Measurements from ENCODE around the gene RIN1. TPM values are rescaled to one million over a fixed set of nuclear protein-coding genes. Genes with fewer than 3 reads are reported as not detected.
"Not testable (repeated sequence)": the region's sequence is repeated elsewhere in the genome, so short reads cannot be mapped to it uniquely, and the experiment has no call there.

Gene RIN1
- total RNA-seq, 1 donor from 2014 or later = 1.6 TPM

DNA sequence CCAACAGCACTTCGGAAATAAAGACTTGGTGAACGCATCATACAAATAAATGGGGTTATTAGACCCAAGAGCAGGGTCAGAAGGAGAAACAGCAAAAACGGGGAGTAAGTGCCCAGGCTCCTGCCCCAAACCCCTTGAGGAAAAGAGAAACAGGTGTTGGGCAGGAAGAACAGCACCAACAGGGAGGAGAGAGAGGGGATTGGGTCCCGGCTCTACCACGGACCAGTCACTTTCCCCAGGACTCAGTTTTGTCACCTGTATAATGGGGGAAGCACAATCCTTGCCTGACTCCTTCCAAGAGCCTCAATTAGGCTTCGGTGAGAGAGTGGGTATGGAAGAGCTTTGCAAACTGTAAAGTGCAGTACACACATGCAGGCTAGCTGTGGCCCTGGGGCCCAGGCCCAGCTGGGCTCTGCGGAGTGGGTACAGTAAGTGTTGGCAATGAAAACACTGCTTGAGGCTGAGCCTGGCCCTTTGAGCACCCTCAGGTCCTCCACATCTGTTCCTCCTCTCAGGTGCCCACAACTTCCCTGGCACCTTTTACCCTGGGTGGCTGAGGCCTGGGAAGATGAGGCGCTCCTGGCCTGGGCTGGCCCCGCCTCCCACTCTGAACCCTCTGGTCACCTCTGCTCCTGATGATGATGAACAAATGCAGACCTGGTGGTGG, 26.4 kb upstream of the RIN1 start:
- no peak for DNase-seq (ENCODE audit: missing footprints)
- intact Hi-C loops (cut with DNase I) = no loop called here
- no peak for ATAC-seq

DNA sequence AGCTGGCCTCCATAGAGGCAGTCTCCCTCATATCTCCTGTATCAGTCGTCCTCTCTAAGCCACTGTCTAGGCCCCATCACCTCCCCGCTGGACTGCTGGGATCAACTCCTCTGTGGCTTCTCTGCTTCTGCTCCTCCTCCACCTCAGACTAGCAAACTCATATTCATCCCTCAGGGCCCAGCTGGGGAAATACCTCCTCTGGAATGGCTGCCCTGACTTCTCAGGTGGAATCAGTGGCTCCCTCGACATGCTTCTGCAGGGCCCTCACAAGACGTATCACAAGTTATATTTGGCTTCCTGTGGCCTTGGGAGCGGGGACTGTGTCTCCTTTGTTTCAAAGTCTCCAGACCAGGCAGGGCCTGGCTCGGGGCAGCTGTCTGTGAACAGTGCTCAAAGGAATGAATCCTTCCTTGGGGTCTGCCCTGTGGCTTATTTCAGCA, 25.3 kb upstream of the RIN1 start:
- intact Hi-C loops (cut with DNase I) = no loop called here
- DNase-seq (ENCODE audit: missing footprints) = no peak
- no peak for ATAC-seq

DNA sequence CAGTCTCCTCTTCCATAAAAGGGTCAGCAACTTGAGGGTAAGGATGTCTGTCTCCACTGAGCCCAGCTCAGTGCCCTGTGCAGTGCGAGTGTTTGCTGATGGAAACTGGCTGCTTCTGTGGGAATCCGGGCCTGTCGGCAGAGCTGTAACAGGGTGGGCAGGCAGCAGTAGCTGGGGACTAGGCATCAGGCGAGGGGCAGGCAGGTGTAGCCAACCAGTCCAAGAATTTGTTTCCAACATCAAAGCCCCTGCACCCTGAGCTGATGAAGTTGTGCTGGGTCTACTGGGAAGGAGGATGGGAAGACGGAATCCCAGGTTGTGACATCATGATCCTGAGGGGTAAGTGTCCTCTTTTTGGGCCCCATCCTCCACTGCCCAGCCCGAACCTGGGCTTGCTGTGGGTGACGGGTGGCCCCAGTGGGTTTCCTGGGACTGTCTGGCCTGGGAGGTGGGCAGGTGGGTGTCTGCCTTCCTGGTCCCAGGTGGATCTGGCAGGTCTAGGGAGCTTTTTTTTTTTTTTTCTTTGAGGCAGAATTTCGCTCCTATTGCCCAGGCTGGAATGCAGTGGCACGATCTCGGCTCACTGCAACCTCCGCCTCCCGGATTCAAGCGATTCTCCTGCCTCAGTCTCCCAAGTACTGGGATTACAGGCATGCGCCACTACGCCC, 24.3 kb upstream of the RIN1 start:
- intact Hi-C loops (cut with DNase I) = no loop called here
- DNase-seq (ENCODE audit: missing footprints) (no peak), ATAC-seq (no peak)

DNA sequence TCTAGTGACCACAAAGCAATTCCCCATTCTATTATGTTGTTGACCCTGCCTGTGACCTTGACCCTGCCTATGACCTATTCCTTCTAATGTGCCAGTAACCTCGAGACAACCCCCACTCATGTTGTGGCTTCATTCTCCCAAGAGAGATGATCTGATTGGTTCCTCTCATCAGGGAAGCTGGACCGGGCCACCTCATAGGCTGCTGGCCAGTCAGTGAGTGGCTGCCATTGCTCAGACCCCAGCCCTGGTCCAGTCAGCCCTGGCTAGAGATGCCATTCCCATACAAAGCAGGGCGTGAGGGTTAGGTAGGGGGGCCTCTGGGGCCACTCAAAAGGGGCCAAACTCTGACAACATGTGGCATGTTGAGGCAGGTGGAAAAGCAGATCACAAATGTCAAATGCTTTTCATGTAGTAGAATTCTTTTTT, 23.4 kb upstream of the RIN1 start:
- DNase-seq (ENCODE audit: missing footprints) (no peak), ATAC-seq (no peak)
- intact Hi-C loops (cut with DNase I) = no loop called here

DNA sequence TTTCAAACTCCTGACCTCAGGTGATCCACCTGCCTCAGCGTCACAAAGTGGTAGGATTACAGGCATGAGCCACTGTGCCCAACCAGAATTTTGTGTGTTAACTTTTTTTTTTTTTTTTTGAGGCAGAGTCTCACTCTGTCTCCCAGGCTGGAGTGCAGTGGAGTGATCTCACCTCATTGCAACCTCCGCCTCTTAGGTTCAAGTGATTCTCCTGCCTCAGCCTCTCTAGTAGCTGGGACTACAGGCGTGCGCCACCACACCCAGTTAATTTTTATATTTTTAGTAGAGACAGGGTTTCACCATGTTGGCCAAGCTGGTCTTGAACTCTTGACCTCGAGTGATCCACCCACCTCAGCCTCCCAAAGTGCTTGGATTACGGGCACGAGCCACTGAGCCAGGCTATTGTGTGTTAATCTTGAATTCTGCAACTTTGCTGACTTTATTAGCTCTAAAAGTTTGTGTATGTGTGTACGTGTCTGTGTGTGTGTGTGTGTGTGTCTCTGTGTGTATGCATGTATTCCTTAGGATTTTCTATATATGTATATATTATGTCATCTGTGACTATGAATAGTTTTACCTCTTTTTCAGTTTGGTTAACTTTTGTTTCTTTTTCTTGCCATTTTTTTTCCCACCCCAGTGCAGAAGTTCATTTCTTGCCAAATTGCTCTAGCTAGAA, 14.5 kb upstream of the RIN1 start:
- ATAC-seq; intact Hi-C loops (cut with DNase I): not testable (repeated sequence)
- DNase-seq (ENCODE audit: missing footprints) = peak; percentile 22

DNA sequence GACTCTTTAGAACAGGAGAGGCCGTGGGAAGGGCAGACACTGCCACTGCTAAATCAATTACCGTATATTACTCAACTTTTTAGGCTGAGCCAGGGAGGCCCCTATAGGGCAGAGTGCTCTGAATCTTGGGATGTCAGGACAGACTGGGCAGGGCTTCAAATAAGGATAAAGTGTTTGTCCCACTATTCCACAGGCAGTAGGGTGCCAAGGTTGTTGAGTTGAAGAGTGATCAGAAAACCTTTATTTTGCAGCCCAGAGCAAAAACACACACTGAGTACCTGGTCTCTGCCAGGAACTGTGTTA, 12.8 kb upstream of the RIN1 start:
- DNase-seq (ENCODE audit: missing footprints) (no peak), ATAC-seq (no peak)
- intact Hi-C loops (cut with DNase I) = loop anchor here (2.0 to 5.0 kb wide), 3 partner anchors 22 to 38 kb away; partner anchors contain the start of gene SLC29A2

DNA sequence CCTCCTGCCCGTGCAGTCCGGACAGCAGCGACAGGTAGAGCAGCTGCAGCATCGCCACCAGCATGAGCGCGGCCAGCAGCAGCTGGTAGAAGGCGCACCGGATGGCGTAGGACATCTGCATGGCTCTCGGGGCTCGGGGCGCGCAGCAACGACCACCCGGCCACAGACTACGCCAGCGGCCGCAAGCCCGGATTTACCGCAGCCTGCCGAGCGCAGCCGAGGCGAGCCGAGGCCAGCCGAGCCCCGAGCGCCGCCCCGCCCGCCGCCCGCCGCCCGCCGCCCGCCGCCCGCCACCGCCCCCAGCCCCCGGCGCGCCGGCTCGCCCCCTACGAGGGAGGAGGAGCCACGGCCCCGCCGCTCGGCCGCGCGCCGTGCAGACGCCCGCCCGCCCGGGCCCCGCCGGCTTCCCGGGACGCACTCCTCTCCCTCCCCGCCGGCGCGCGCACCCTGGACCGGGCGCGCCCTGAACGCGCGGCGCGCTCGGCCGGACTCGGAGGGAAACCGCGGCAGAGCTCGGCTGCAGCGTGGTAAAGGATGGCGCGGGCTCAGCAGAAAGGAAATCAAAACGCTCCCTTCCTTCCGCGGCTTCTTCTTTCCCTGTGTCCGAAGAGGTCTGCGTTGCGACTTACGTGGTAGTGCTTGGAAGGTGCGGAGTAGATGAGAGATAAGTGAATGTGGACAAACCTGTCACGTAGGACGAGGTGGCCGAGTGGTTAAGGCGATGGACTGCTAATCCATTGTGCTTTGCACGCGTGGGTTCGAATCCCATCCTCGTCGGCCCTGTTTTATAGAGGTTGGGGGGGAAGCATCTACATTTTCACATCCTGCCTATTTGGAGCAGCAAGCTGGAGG, 11.4 kb upstream of the RIN1 start, which contains the start of gene B4GAT1:
Gene B4GAT1 (minus strand): TSS at position 205 of the 852 bp plus-strand sequence. CDS start 84 bp downstream, at position 121.
- intact Hi-C loops (cut with DNase I) = loop anchor here (2.0 to 5.0 kb wide), 3 partner anchors 23 to 40 kb away; partner anchors contain the start of gene SLC29A2
- ATAC-seq (peak; percentile 81), DNase-seq (ENCODE audit: missing footprints) (peak; percentile 88)

DNA sequence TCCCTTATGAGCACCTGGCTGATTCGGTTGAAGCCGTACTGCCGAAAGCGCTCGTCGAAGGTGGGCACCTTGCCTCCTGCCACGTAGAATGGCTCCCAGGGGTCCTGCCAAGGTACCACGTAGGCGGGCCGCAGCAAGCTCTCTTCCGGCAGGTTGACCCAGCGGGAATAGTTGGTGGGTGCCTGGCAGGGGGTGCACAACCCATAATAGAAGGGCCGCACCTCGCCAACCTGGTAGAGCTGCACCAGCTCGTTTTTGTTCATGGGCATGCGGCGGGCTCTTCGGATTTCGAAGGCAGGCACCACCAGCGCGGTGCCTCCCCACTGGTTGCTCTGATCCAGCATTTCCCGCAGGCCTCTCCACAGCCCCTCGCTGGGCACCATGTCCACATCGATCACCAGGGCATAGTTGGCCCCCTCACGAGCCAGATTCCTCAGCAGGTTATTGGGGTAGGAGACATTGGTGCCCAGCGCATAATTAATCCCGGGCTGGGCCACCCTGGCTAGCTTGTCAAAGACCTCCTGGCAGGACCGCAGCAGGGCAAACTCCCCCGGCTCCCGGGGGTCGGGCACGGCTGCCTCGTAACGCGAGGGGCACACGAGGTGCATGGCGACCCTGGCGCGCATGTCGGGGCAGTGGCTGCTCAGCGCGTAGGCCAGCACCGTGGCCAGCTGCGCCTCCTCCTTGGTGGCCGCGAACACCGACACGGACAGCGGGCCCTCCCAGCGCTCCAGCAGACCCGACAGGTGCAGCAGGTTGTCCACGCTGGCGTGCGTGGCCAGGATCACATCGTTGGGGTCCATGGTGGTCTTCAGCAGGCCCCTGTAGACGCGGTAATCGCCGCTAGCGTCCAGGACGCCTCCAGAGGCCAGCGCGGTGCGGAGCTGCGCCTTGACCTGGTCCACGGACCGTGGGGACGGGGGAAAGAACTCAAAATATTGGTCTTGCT, 10.5 kb upstream of the RIN1 start:
- ATAC-seq (peak; percentile 0), DNase-seq (ENCODE audit: missing footprints) (peak; percentile 66)
- intact Hi-C loops (cut with DNase I) = loop anchor here (5.0 kb wide), 2 partner anchors 34 to 41 kb away; no protein-coding TSS in a partner anchor

DNA sequence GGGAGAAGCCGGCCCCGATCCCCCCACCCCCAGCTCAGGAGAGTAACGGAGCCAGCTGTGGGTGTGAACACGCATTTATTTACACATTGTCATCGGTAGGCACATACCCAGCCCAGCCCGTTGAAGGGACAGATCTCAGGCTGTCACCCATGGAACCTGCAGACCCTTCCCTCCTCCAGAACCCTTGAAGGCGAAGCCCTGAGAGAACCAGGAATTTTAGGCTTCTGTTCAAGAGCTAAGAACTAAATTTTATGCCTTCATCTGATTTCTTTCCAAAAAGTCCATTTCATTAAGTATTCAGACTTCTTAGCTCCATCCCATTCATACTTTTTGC, 9.0 kb upstream of the RIN1 start:
- no peak for DNase-seq (ENCODE audit: missing footprints)
- intact Hi-C loops (cut with DNase I) = loop anchor here (5.0 kb wide), 2 partner anchors 33 to 42 kb away; no protein-coding TSS in a partner anchor
- ATAC-seq = no peak

DNA sequence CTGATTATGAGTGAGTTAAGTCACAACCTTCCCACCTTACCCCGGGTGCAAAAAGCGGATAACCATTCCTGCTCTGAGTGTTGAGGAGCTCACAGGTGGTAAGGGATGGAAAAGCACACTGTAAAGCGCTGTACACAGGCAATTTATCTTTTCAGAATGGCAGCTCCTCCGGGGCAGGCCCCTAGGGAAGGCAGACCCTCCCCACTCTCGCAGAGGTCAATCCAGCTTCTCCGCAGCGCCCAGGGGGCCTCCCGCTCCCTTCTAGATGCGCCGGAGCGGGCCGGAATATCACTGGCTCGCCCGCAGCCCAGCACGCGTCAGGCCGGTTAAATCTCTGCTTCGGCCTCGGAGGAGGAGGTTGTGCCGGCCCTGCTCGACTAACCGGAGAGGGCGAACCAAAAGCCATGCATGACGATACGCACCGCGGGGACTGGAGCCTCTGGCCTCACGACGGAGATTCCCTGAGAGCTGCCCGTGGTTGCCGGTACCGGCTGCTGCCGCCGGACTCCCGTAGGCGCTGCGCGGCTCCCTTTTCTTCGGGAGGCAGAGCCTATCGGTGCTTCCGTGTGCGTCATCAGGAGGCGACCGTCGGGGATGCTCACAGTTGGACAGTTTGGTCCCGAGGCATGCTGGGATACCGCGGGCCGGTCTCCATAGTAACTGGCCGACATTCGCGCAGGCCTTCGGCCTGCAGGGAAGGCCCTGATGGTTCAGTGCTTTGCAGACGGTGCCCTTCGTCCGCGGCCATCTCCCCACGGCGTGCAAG, 8.5 kb upstream of the RIN1 start, which contains the start of gene BRMS1:
Gene BRMS1 (minus strand): TSS at position 555 of the 766 bp plus-strand sequence. CDS start 2,870 bp downstream, outside the sequence.
- DNase-seq (ENCODE audit: missing footprints) (peak; percentile 100), ATAC-seq (peak; percentile 89)
- intact Hi-C loops (cut with DNase I) = loop anchor here (5.0 kb wide), 2 partner anchors 32 to 43 kb away; no protein-coding TSS in a partner anchor

DNA sequence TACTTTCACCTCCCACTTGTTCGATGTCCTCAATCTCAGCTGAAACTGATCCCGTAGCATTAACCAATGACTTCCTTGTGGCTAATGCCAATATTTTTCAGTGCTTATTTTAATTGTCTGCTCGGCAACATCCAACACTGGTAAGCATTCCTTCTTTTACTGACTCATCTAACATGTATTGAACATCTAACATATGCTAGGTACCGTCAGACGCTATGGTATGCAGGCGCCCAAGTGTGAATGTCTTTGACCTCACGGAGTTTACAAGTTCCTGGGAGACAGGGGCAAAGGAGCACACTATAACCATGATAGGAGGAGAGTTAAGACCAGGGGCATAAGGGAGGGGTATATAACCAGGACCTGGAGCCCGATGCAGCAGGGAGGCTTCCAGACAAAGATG, 6.9 kb upstream of the RIN1 start:
- ATAC-seq = no peak
- peak; percentile 16 for DNase-seq (ENCODE audit: missing footprints)
- intact Hi-C loops (cut with DNase I) = no loop called here

DNA sequence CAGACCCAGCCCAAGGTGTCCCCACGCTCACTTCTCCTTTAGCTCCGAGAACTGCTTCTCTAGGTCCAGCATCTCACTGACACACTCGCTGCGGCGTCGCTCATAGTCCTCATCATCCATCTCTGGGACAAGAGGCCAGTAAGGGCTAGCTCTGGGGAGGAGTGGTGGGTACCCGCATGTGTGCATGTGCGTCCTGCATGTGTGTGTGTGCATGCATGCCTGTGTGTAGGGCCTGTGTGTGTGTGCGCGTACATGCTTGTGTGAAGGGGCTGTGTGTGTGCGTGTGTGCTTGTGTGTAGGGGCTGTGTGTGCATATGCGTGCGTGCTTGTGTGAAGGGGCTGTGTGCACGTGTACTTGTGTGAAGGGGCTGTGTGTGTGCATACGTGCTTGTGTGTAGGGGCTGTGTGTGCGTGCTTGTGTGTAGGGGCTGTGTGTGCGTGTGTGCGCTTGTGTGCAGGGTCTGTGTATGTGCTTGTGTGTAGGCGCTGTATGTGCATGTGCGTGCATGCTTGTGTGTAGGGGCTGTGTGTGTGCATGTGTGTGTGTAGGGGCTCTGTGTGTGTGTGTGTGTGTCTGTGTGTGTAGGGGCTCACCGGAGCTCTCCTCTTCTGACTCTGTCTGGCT, 5.4 kb upstream of the RIN1 start:
- peak; percentile 60 for DNase-seq (ENCODE audit: missing footprints)
- intact Hi-C loops (cut with DNase I) = no loop called here
- ATAC-seq = no peak

DNA sequence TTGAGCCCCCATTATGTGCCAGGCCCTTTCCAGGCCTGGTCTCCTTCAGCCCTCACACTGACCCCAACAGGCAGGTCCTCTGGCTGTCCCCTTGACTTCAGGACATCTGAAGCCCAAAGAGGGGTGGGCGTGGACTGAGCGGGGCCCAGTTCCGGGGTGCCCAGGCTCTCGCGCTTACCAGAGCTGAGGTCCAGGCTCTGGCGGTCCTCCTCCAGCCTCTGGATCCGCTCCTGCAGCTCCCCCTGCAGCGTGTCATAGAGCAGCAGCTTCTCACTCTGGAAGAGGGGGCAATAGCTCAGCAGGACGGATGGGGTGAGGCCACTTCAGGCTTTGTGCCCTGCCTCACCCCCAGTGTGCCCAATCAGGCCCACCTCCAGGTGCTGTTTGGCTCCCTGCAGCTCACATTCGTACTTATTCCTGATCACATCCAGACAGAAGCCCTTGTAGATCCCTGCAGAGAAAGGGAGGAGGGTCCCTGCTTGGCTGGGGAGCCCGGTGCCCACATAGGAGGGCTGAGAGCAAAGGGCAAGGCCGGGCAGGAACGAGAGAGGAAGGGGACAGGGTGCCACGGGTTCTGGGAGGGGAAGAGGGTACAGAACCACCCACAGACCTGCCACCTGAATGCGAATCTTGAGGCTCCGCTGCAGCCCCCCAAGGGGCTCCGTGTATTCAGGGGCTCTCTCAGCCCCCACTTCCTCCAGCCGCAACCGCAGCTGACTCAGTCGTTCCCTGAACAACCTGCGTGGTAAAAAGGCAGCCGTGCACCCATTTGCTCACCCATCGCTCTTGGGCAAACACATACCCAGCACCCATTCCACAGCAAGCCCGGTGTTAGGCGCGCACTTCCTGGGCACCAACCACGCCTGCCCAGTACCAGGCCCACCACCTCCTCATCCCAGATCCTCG, 4.6 kb upstream of the RIN1 start:
- ATAC-seq (no peak), DNase-seq (ENCODE audit: missing footprints) (peak; percentile 25)
- intact Hi-C loops (cut with DNase I) = no loop called here

DNA sequence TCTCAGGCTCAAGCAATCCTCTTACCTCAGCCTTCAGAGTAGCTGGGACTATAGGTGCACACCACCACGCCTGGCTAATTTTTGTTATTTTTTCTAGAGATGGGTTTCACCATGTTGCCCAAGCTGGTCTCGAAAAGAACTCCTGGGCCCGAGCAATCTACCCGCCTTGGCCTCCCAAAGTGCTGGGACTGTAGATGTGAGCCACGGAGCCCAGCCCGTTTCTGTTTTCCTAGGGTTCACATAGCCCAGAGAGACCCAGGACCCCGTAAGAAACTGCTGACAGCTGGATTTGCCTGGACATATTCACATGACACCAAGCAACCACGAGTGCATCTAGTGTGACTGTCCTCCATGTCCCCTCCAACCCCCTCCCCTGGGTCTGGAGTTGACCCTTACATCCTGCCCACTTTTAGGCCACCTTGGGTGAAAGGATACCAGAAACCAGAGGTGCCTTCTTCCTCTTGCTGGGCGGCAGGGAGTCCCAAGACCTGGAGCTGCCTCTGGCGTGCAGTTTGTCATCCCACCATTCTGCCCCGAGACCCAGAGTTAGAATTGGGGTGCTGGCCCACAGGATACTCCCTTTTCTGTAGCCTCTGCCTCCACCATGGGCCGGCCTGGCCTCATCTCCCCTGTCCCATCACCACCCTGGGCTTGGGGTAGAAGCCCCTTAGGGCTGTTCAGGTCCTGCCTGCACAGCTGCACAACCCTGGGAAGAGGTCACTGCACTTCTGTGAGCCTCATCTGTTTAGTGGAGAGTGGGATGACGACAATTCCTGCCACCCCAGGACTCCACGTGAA, 3.7 kb upstream of the RIN1 start:
- DNase-seq (ENCODE audit: missing footprints) = peak; percentile 57
- intact Hi-C loops (cut with DNase I) = loop anchor here (5.0 kb wide), 1 partner anchor 118 kb away; no protein-coding TSS in a partner anchor
- no peak for ATAC-seq

Data from Right ventricle myocardium inferior (tissue), 1 donor.